HepG2 (cell line): ENCODE data around the gene PRRC2A. TPM values are rescaled to one million over a fixed set of nuclear protein-coding genes. Genes with fewer than 3 reads are reported as not detected.
A peak's percentile ranks its signal among the peaks of the same experiment; 100 is the strongest.

ENCODE experiments used
- ARHGAP35 ChIP-seq: sonication (generic); formaldehyde crosslinking; IDR thresholded peaks from 2 replicates; pipeline ENCODE4 v1.9.0; 2022; ENCODE audit warnings: mild to moderate bottlenecking, inconsistent platforms, moderate library complexity, missing genetic modification reagents, borderline replicate concordance
- BRCA1 ChIP-seq: sonication (generic); formaldehyde crosslinking; IDR thresholded peaks from 2 replicates; pipeline ENCODE4 v1.4.0; 2020; ENCODE audit warnings: missing genetic modification reagents
- FOXP4 ChIP-seq: sonication (generic); formaldehyde crosslinking; IDR thresholded peaks from 2 replicates; pipeline ENCODE4 v1.4.0; 2020; ENCODE audit warnings: missing genetic modification reagents
- GFI1 ChIP-seq: sonication (generic); formaldehyde crosslinking; IDR thresholded peaks from 2 replicates; pipeline ENCODE4 v1.5.0; 2020; ENCODE audit warnings: missing genetic modification reagents, mild to moderate bottlenecking, borderline replicate concordance
- JDP2 ChIP-seq: sonication (generic); formaldehyde crosslinking; IDR thresholded peaks from 2 replicates; pipeline ENCODE4 v1.8.1; 2022; ENCODE audit warnings: missing genetic modification reagents, borderline replicate concordance
- NFIC ChIP-seq: IDR thresholded peaks from 2 replicates; pipeline ENCODE4 v1.6.1; 2012; ENCODE audit warnings: mild to moderate bottlenecking, low read length, inconsistent platforms
- NRL ChIP-seq: sonication (generic); formaldehyde crosslinking; IDR thresholded peaks from 2 replicates; pipeline ENCODE4 v1.5.0; 2020; ENCODE audit warnings: missing genetic modification reagents, mild to moderate bottlenecking, moderate library complexity, borderline replicate concordance
- PHF20 ChIP-seq: sonication (generic); formaldehyde crosslinking; IDR thresholded peaks from 2 replicates; pipeline ENCODE4 v1.5.0; 2020; ENCODE audit warnings: mild to moderate bottlenecking, missing genetic modification reagents
- RERE ChIP-seq: IDR thresholded peaks from 2 replicates; pipeline ENCODE4 v1.6.1; 2016; ENCODE audit warnings: low read depth, missing genetic modification reagents, missing compliant biosample characterization
- SIN3A ChIP-seq: IDR thresholded peaks from 2 replicates; pipeline ENCODE4 v1.6.1; 2011; ENCODE audit warnings: low read depth, mild to moderate bottlenecking, control low read depth, low read length, borderline replicate concordance
- SP140L ChIP-seq: sonication (generic); formaldehyde crosslinking; IDR thresholded peaks from 2 replicates; pipeline ENCODE4 v1.4.0; 2020; ENCODE audit warnings: missing genetic modification reagents, borderline replicate concordance
- STAT5B ChIP-seq: sonication (generic); formaldehyde crosslinking; IDR thresholded peaks from 2 replicates; pipeline ENCODE4 v1.4.0; 2020; ENCODE audit warnings: missing genetic modification reagents
- ZBTB25 ChIP-seq: IDR thresholded peaks from 2 replicates; pipeline ENCODE4 v1.6.1; 2018; ENCODE audit warnings: missing genetic modification reagents
- ZHX1 ChIP-seq: sonication (generic); formaldehyde crosslinking; IDR thresholded peaks from 2 replicates; pipeline ENCODE4 v1.8.1; 2022; ENCODE audit warnings: low read depth, mild to moderate bottlenecking, missing genetic modification reagents
- ZNF331 ChIP-seq: sonication (generic); formaldehyde crosslinking; IDR thresholded peaks from 2 replicates; pipeline ENCODE4 v1.4.0; 2020; ENCODE audit warnings: missing genetic modification reagents
- ZNF33A ChIP-seq: sonication (generic); formaldehyde crosslinking; IDR thresholded peaks from 2 replicates; pipeline ENCODE4 v1.5.1; 2020; ENCODE audit warnings: missing genetic modification reagents, mild to moderate bottlenecking, moderate library complexity, borderline replicate concordance
- ZNF678 ChIP-seq: sonication (generic); formaldehyde crosslinking; IDR thresholded peaks from 2 replicates; pipeline ENCODE4 v1.4.0; 2020; ENCODE audit warnings: mild to moderate bottlenecking, missing genetic modification reagents
- polyA plus RNA-seq, 8 experiments: library from polyadenylated mRNA; depleted of rRNA in 3 of 8; stranded (reverse) in 7 of 8; unstranded in 1 of 8; fragments of >200 nt; fragmentation: Illumina TruSeq in 4 of 8; extraction: Trizol in 4 of 8; gene quantifications; 2 replicates each; pipeline versions ENCODE4 v1.2.1 to v1.2.3, GENCODE V29; 2011 to 2016; ENCODE audit warnings: low read depth in 4 of 8, missing spikeins in 1 of 8, mixed read lengths in 1 of 8; ENCODE audit not compliant: insufficient read depth in 1 of 8
- total RNA-seq, 5 experiments: library from RNA; depleted of rRNA; stranded (reverse); fragments of >200 nt; fragmentation: Illumina TruSeq; extraction: Trizol; gene quantifications; 2 replicates each; pipeline ENCODE4 v1.2.3, GENCODE V29; 2016; ENCODE audit warnings: low read depth in 1 of 5

PRRC2A gene
- total and polyA plus RNA-seq, 2 of the 13 experiments (the other 11 are each of a cell fraction or from before 2014, with no cell fraction given): 38.9 to 47.4 TPM

- TF ChIP-seq RERE (CRISPR knock-in tag): no peak
- TF ChIP-seq ZHX1: peak; percentile 20; the same call in 1 of the 2 replicates
- peak; percentile 81 for TF ChIP-seq SIN3A
- no peak for TF ChIP-seq NFIC
- no peak for TF ChIP-seq SP140L (CRISPR knock-in tag)
- TF ChIP-seq NRL (CRISPR knock-in tag): peak; percentile 74
- TF ChIP-seq GFI1 (CRISPR knock-in tag): no peak; the same call in 1 of the 2 replicates
- 0 out of 2 replicates have a peak, but pooled peaks have one; percentile 13 for TF ChIP-seq ARHGAP35 (CRISPR knock-in tag)
- peak; percentile 79 for TF ChIP-seq ZBTB25
- TF ChIP-seq ZNF33A (CRISPR knock-in tag): peak; percentile 18; the same call in 1 of the 2 replicates
- TF ChIP-seq STAT5B (CRISPR knock-in tag): no peak; the same call in 1 of the 2 replicates
- TF ChIP-seq PHF20 (CRISPR knock-in tag): peak; percentile 82
- 0 out of 2 replicates have a peak, but pooled peaks have one; percentile 18 for TF ChIP-seq FOXP4 (CRISPR knock-in tag)
- no peak; the same call in 1 of the 2 replicates for TF ChIP-seq BRCA1 (CRISPR knock-in tag)
- no peak; the same call in 1 of the 2 replicates for TF ChIP-seq JDP2 (CRISPR knock-in tag)
- no peak; the same call in 1 of the 2 replicates for TF ChIP-seq ZNF678
- peak; percentile 59; the same call in 1 of the 2 replicates for TF ChIP-seq ZNF331 (CRISPR knock-in tag)
These were observed 45.2 kb downstream of the PRRC2A start, which contains the start of gene CSNK2B (continued) for GRCh38 chr6:31665501-31666336.
